NCI-H446 treated with DMSO at 0.1 percent for 48 hours (cell line): ENCODE data around the gene PRODH.
"Not testable (repeated sequence)": the region's sequence is repeated elsewhere in the genome, so short reads cannot be mapped to it uniquely, and the experiment has no call there.

ENCODE experiments used
- DNase-seq: peaks from one replicate; lab custom pipeline; 2025; lab: John Stamatoyannopoulos, UW

Gene PRODH

GRCh38 chr22:18935889-18936529 lies at the start of gene PRODH:
TSS of gene PRODH (minus strand) at chr22:18936293. CDS start at chr22:18936287, 6 bp downstream.
- DNase-seq: no peak

DNA sequence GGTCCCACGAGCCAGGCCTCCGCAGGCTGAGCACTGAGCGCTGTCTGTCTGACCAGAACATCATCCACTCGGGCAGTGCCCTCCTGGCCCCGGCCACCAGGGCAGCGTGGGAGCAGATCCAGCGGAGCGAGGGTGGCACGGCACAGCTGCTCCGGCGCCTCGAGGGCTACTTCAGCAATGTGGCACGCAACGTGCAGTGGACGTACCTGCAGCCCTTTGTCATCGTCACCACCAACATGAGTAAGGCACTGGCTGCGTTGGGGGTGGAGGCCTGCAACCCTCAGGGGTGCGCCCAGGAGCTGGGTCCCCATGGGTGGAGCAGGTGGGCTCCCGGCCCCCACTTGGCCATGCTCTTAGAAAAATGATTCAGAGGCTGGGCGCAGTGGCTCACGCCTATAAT lies 49.7 kb upstream of the PRODH start:
- DNase-seq: no peak

GRCh38 chr22:18984564-18984963 lies 48.5 kb upstream of the PRODH start:
- no peak for DNase-seq

DNA sequence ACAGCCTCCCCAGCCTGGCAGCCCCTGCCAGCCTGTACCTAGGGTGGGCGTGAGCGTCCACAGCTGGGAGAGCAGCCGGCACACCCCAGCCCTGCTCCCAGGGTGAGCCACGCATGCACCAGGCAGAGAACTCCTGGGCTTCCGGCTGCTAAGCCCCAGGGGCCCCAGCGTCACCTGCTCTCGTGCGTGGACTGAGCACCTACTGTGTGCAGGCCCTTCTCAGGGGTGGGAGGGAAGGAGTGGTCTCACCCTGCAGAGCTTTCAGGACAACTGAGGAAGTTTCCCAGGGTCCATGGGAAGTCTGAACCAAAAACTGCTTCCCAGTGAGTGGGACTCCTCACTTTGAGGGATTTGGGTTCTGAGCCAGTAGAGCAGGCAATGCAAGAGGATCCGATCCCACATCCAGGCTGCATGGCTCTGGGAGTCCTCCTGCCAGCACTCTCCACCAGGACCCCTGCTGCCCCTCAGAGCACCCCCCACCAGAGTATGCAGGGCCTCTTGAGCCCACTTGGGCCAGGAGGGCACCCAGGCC lies 47.1 kb upstream of the PRODH start:
- DNase-seq: no peak

DNA sequence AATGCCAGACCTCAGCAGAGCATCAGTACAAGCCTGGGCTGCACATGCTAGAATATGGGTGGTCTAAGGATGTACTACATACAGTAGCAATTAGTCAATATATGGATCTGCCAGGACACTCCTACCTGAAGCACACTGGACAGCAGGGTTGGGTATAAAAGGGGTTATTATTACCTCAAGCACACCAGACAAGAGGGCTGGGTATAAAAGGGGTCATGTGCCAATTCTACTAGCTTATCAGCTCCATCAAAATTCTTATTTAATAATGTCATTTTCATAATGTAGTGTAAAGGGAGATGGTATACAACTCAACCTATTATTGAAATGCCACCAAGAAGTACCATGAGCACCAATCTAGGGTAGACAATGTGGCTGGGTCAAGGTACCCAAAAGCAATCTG lies 44.7 kb upstream of the PRODH start:
- DNase-seq: no peak

GRCh38 chr22:18979957-18980356 lies 43.9 kb upstream of the PRODH start:
- DNase-seq: no peak

GRCh38 chr22:18978506-18978905 lies 42.4 kb upstream of the PRODH start:
- DNase-seq: no peak

- no peak for DNase-seq
These were observed 41.8 kb upstream of the PRODH start for GRCh38 chr22:18977824-18978425.

- DNase-seq: no peak
These were observed 40.2 kb upstream of the PRODH start for GRCh38 chr22:18976197-18976751.

- DNase-seq: no peak
These were observed 39.5 kb upstream of the PRODH start for GRCh38 chr22:18975434-18976196.

GRCh38 chr22:18974477-18975180 lies 38.5 kb upstream of the PRODH start:
- no peak for DNase-seq

GRCh38 chr22:18973264-18974031 lies 37.4 kb upstream of the PRODH start:
- no peak for DNase-seq

DNA sequence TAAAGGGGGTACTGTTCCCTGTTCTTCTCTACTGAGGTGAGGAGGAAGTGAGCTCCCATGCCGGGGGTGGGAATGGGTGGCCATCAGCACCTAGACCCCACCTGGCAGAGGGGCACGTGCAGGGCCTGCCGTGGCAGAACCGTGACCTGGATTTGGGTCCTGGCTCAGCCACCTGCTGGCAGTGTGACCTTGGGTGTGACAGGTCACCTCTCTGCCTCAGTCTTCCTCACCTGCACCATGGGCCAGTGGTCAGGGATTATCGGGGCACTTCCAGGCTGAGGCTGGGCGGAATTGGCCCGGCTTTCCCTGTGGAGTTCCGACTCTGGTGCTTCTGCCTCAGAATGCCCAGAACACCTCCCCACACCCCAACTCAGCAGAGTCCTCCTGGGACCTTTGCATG lies 36.5 kb upstream of the PRODH start:
- DNase-seq: not testable (repeated sequence)

- not testable (repeated sequence) for DNase-seq
These were observed 35.9 kb upstream of the PRODH start for GRCh38 chr22:18972029-18972428.

DNA sequence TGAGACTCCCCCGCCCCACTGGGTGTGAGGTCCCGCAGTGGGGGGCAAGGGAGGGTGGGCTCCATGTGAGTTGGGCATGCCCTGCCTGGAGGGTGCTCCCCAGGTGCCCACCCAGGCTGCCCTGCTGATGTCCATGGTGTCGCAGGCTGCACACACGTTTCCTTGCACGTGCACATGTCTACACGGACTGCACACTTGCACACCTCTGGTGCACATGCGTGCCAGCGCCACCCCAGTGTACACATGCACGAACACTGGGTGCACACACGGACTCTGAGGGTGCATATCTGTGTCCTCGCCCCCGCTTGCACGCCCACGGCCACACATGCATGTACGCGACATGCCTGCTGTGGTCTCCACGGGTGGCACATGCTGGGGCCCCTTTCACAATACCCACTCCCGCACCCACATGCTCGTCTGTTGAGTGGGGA lies 35.2 kb upstream of the PRODH start:
- no peak for DNase-seq

GRCh38 chr22:18970948-18971315 lies 34.8 kb upstream of the PRODH start:
- DNase-seq: no peak

DNA sequence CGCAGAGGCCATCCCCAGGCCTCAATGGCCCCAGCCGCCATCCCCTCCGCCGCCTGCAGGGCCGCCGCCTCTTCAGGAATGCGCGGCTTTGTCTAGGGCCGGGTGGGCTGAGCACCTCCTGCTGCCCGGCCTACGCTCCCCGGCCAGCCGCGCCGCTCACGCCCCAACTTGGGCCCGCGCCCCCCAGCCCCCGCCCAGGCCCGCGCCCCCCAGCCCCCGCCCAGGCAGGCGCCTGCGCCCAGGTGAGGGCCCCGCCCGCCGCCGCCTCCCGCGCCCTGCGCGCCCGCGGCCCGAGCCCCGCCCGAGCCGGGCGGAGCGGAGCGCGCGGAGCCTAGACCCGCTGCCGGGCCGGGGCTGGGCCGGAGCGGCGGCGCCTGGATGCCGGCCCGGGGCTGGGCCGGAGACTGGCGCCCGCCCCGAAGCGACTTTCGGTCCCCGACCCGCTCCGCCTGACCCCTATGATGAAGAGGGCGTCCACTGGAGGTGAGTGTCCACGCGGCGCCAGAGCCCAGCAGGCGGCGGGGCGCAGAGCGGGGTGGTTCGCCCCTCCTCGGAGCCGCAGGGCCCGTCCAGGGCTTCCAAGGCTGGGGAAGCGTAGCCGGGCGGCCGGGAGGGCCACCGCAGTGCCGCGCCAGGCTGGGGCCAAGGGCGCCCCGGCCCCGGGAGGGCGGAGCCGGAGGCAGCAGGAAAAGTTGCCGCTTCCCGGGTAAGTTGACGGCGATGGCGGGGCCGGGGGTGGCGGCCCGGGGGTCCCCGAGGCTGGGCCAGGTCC lies 34.3 kb upstream of the PRODH start:
- no peak for DNase-seq

GRCh38 chr22:18969158-18969942 lies 33.3 kb upstream of the PRODH start:
- not testable (repeated sequence) for DNase-seq

GRCh38 chr22:18968011-18968749 lies 32.1 kb upstream of the PRODH start:
- no peak for DNase-seq
